ENCODE data around the gene NDST4. TPM values are rescaled to one million over a fixed set of nuclear protein-coding genes. Genes with fewer than 3 reads are reported as not detected.

Gene NDST4
- total RNA-seq, 1 donor from 2014 or later, result not detected

DNA sequence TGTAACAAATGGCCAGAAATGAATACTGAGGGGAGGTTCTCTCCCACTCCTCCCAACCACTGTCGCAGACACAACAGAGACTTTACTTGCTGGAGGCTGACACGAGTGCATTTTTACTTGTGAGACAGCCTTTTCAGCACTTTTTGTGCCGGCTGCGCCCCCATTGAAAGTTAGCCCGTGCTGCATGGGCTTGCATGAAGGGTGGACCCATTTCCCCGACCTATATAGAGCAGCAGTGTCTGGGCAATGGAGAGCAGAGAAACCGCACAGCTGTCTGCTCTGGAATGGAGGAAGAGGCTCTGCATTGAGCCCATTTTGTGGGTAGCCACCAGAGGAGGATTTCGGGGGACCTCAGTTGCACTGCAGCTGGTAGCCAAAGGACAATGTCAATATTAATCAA lies 306.1 kb downstream of the NDST4 start:
- no peak for DNase-seq (ENCODE audit: low read depth)

DNA sequence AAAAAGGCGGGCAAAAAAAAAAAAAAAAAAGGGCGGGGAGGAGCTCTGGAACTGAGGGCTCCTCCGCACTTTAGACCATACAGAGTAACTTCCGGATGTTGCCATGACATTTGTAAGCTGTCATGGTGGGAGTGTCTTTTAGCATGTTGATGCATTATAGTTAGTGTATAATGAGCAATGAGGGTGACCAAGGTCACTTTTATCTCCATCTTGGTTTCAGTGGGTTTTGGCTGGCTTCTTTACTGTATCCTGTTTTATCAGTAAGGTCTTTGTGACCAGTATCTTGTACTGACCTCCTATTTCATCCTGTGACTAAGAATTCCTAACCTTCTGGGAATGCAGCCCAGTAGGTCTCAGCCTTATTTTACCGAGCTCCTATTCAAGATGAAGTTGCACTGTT lies 321.4 kb downstream of the NDST4 start:
- no peak for DNase-seq (ENCODE audit: low read depth)

DNA sequence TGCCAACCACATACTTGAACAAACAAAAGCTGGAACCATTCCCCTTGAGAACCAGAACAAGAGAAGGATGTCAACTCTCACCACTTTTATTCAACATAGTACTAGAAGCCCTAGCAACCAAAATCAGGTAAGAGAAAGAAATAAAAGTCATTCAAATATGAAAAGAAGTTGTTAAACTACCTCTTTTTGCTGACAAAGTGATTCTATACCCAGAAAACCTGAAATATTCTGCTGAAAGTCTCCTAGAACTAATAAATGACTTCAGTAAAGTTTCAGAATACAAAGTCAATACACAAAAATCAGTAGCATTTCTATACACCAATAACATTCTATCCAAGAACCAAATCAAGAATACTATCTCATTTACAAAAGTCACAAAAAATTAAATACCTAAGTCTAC lies 327.9 kb downstream of the NDST4 start:
- no peak for DNase-seq (ENCODE audit: low read depth)

GRCh38 chr4:114783215-114783595 lies 330.2 kb downstream of the NDST4 start:
- DNase-seq (ENCODE audit: low read depth), result no peak

DNA sequence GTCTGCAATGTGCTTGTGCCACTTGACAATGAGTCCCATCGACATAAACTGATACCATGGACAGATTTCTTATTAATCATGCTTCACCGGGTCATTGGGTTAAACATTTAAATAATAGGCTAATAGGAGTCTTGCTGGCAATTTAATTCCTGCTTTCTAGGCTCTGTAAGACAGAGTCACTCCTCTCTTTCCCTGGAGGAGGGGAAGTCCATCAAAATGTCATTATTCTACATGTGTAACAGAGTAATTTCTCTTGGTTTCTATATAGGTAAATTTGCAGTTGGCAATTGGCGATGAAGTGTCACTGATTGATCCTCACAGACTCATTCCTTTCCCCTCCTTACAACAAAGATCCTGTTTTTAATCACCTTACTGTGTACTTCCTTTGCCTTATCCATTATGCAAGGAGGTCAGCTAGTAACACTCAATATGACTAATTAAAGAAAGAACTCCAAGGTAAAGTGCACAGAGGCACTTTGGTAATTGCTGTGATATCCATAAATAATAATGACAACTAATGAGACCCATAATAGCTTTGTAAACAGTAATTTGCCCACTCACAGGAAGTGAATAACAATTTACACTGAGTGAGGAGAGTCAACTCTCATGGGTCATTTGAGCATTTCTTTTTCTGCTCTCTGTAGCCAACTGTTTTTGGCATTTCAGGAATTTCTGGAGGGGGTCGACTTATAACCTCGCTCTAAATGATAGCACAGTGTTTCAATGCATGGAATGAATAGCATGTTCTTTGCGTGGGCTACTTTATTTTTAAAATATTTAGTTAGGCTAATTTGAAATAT lies 330.8 kb downstream of the NDST4 start:
- no peak for DNase-seq (ENCODE audit: low read depth)

- peak; percentile 8 for DNase-seq (ENCODE audit: low read depth)
These were observed 333.2 kb downstream of the NDST4 start for GRCh38 chr4:114780205-114780604.
